ENCODE data around the gene FAM83B. TPM values are rescaled to one million over a fixed set of nuclear protein-coding genes. Genes with fewer than 3 reads are reported as not detected.
"Not testable (repeated sequence)": the region's sequence is repeated elsewhere in the genome, so short reads cannot be mapped to it uniquely, and the experiment has no call there.

FAM83B gene
- total RNA-seq, 2 donors from 2014 or later, result 13.1 to 14.9 TPM

DNA sequence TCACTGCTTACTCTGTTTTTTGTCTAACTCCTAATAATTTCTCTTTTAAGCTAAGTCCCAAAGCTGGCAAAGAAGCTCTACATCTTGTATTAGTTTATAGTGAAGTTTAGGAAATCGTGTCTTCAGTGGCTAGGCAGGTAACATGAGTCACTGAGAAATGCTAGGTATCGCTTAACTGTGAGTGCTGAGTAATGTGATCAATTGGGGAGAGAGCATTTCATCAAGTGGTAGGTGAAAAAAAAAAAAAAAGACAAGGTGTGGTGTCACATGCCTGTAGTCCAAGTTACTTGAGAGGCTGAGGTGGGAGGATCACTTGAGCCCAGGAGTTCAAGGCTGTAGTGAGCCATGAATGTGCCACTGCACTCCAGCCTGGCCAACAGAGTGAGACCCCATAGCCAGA is 125.3 kb downstream of the FAM83B start:
- no peak overlapping the region for H3K9ac ChIP-seq (ENCODE audit: extremely low read depth, low read length, poor library complexity, severe bottlenecking)
- Mint-ChIP-seq H3K36me3 (ENCODE audit: low read depth) (no peaks in the 10 kb centered on the region), H3K27ac (no peak overlapping the region), H3K9me3 (no peaks in the 10 kb centered on the region), H3K4me3 (no peak overlapping the region), H3K27me3 (ENCODE audit: insufficient read depth) (no peaks in the 10 kb centered on the region), H3K4me1 (no peaks in the 10 kb centered on the region)
- no peak overlapping the region for H3K4me3 ChIP-seq (ENCODE audit: low read length)
- H3K9me3 ChIP-seq (ENCODE audit: control insufficient read depth, low read length), result no peaks in the 10 kb centered on the region
- H3K27me3 ChIP-seq (ENCODE audit: control insufficient read depth, insufficient read depth, low read length, poor library complexity, severe bottlenecking), result no peaks in the 10 kb centered on the region
- WGBS, 2 experiments (ENCODE audit: insufficient coverage in 1 of 2, insufficient read length in 1 of 2), result 64 to 74% methylated on average over 2 of the region's 2 CpGs
- no peaks in the 10 kb centered on the region for H3K36me3 ChIP-seq (ENCODE audit: control insufficient read depth, insufficient read depth, low read length)
- DNase-seq, result no peak
- no peaks in the 10 kb centered on the region for H3K4me1 ChIP-seq (ENCODE audit: control insufficient read depth, insufficient read depth, low read length)
- H3K27ac ChIP-seq (ENCODE audit: low read depth, low read length), result no peak overlapping the region
- TF ChIP-seq, protein P1, sequence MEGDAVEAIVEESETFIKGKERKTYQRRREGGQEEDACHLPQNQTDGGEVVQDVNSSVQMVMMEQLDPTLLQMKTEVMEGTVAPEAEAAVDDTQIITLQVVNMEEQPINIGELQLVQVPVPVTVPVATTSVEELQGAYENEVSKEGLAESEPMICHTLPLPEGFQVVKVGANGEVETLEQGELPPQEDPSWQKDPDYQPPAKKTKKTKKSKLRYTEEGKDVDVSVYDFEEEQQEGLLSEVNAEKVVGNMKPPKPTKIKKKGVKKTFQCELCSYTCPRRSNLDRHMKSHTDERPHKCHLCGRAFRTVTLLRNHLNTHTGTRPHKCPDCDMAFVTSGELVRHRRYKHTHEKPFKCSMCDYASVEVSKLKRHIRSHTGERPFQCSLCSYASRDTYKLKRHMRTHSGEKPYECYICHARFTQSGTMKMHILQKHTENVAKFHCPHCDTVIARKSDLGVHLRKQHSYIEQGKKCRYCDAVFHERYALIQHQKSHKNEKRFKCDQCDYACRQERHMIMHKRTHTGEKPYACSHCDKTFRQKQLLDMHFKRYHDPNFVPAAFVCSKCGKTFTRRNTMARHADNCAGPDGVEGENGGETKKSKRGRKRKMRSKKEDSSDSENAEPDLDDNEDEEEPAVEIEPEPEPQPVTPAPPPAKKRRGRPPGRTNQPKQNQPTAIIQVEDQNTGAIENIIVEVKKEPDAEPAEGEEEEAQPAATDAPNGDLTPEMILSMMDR (conservative IDR thresholded peaks at IDR 0.05), result no peak

DNA sequence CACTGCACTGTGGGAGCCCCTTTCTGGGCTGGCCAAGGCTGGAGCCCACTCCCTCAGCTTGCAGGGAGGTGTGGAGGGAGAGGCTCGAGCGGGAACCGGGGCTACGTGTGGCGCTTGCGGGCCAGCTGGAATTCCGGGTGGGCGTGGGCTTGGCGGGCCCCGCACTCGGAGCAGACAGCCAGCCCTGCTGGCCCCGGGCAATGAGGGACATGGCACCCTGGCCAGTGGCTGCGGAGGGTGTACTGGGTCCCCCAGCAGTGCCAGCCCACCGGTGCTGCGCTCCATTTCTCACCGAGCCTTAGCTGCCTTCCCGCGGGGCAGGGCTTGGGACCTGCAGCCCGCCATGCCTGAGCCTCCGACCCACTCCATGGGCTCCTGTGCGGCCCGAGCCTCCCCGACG is 132.6 kb downstream of the FAM83B start:
- H3K36me3 Mint-ChIP-seq (ENCODE audit: low read depth); H3K9ac ChIP-seq (ENCODE audit: extremely low read depth, low read length, poor library complexity, severe bottlenecking); H3K36me3 ChIP-seq (ENCODE audit: control insufficient read depth, insufficient read depth, low read length); H3K4me1 ChIP-seq (ENCODE audit: control insufficient read depth, insufficient read depth, low read length); H3K27me3 ChIP-seq (ENCODE audit: control insufficient read depth, insufficient read depth, low read length, poor library complexity, severe bottlenecking); DNase-seq; H3K9me3 ChIP-seq (ENCODE audit: control insufficient read depth, low read length); H3K27ac ChIP-seq (ENCODE audit: low read depth, low read length); H3K27me3 Mint-ChIP-seq (ENCODE audit: insufficient read depth); H3K4me3 Mint-ChIP-seq; H3K4me3 ChIP-seq (ENCODE audit: low read length); H3K4me1 Mint-ChIP-seq; H3K27ac Mint-ChIP-seq: not testable (repeated sequence)
- peaks cover 10% of the 10 kb centered on the region for H3K9me3 Mint-ChIP-seq
- WGBS, 2 experiments (ENCODE audit: insufficient coverage in 1 of 2, insufficient read length in 1 of 2), result 94 to 98% methylated on average over 7 to 24 of the region's 24 CpGs

DNA sequence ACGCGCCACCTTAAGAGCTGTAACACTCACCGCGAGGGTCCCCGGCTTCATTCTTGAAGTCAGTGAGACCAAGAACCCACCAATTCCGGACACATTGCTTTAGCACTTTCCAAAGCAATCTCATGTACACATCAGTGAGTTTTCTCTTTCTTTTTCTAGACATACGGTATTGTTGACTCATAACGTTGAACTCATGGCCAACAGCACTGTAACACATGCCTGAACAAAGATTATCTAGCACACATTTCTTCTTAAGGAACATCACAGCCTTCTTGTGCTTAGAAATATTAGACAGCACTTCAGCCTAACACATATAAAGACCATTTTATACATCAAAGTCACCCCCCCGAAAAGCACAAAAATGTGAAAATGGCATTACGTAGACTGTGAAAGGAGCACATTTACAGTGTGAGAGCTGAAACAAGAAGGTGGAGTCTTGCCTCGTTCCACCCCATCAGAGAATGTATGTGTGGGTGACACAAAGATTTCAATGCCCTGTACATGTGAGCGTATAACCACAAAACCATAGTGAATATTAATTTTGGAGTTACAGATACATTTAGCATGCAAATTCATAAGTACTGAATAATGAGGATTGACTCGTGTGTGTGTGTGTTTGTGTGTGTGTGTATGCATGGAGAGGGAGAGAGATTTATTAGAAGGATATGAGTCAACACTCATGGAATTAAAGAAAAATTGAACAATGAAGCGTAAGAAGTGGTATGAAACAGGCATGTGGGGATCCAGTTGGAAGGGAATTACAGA is 134.1 kb downstream of the FAM83B start:
- no peak overlapping the region for H3K27ac ChIP-seq (ENCODE audit: low read depth, low read length)
- Mint-ChIP-seq H3K9me3 (peaks cover 17% of the 10 kb centered on the region), H3K27me3 (ENCODE audit: insufficient read depth) (no peaks in the 10 kb centered on the region), H3K36me3 (ENCODE audit: low read depth) (no peaks in the 10 kb centered on the region), H3K4me3 (no peak overlapping the region), H3K27ac (no peak overlapping the region), H3K4me1 (no peaks in the 10 kb centered on the region)
- no peaks in the 10 kb centered on the region for H3K27me3 ChIP-seq (ENCODE audit: control insufficient read depth, insufficient read depth, low read length, poor library complexity, severe bottlenecking)
- no peaks in the 10 kb centered on the region for H3K36me3 ChIP-seq (ENCODE audit: control insufficient read depth, insufficient read depth, low read length)
- H3K9ac ChIP-seq (ENCODE audit: extremely low read depth, low read length, poor library complexity, severe bottlenecking), result no peak overlapping the region
- peaks cover 2% of the 10 kb centered on the region for H3K4me1 ChIP-seq (ENCODE audit: control insufficient read depth, insufficient read depth, low read length)
- TF ChIP-seq, protein P1 (conservative IDR thresholded peaks at IDR 0.05), result no peak
- 91 to 95% methylated on average over 8 to 13 of the region's 14 CpGs for WGBS, 2 experiments (ENCODE audit: insufficient coverage in 1 of 2, insufficient read length in 1 of 2)
- no peak for DNase-seq
- no peak overlapping the region for H3K4me3 ChIP-seq (ENCODE audit: low read length)
- peaks cover 17% of the 10 kb centered on the region for H3K9me3 ChIP-seq (ENCODE audit: control insufficient read depth, low read length)

DNA sequence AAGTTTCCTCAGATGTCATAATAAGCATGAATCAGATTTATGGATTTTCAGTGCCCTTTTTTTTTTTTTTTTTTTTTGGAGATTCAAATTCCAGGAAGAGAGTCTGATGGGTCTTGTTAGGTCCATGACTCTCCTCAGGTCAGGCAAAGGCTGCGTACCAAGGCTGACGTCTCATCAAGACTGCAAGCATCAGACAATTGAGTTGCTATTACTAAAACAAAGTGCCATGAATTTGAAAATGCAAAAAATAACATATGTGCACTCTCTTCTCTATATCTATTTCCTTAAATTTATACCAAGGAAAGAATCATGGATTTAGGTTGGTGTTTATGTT is 134.7 kb downstream of the FAM83B start:
- Histone ChIP-seq H3K4me3 (ENCODE audit: low read length) (no peak overlapping the region), H3K27ac (ENCODE audit: low read depth, low read length) (no peak overlapping the region), H3K9ac (ENCODE audit: extremely low read depth, low read length, poor library complexity, severe bottlenecking) (no peak overlapping the region), H3K4me1 (ENCODE audit: control insufficient read depth, insufficient read depth, low read length) (peaks cover 2% of the 10 kb centered on the region), H3K36me3 (ENCODE audit: control insufficient read depth, insufficient read depth, low read length) (no peaks in the 10 kb centered on the region), H3K27me3 (ENCODE audit: control insufficient read depth, insufficient read depth, low read length, poor library complexity, severe bottlenecking) (no peaks in the 10 kb centered on the region), H3K9me3 (ENCODE audit: control insufficient read depth, low read length) (peaks cover 22% of the 10 kb centered on the region)
- TF ChIP-seq, protein P1 (conservative IDR thresholded peaks at IDR 0.05), result no peak
- Mint-ChIP-seq H3K36me3 (ENCODE audit: low read depth) (no peaks in the 10 kb centered on the region), H3K4me3 (no peak overlapping the region), H3K9me3 (peaks cover 21% of the 10 kb centered on the region), H3K27me3 (ENCODE audit: insufficient read depth) (no peaks in the 10 kb centered on the region), H3K27ac (no peak overlapping the region), H3K4me1 (no peaks in the 10 kb centered on the region)
- DNase-seq, result no peak
- WGBS, 2 experiments (ENCODE audit: insufficient coverage in 1 of 2, insufficient read length in 1 of 2), result 98 to 100% methylated on average over 2 of the region's 2 CpGs
